Measurements from ENCODE around the gene ETNK2. TPM values are rescaled to one million over a fixed set of nuclear protein-coding genes. Genes with fewer than 3 reads are reported as not detected.

The ETNK2 gene
- total and polyA plus RNA-seq, 2 donors (not counting 1 experiment from before 2014, with no cell fraction given) = 0.49 to 2.8 TPM

GRCh38 chr1:204094856-204095634 is 56.8 kb downstream of the ETNK2 start:
- no peak overlapping the region for H3K4me2 ChIP-seq (replicated peaks; ENCODE audit: low read depth, low read length, poor library complexity, severe bottlenecking)
- Mint-ChIP-seq H3K27me3 (peaks cover 18% of the 10 kb centered on the region), H3K27ac (no peak overlapping the region), H3K4me3 (no peak overlapping the region), H3K4me1 (no peaks in the 10 kb centered on the region), H3K9me3 (ENCODE audit: insufficient read depth) (no peaks in the 10 kb centered on the region)
- WGBS (ENCODE audit: insufficient coverage) = 90% methylated on average over 12 of the region's 15 CpGs
- H4K20me1 ChIP-seq (ENCODE audit: control insufficient read depth, insufficient read depth, low read length, poor library complexity, severe bottlenecking) = no peaks in the 10 kb centered on the region
- ChIA-PET CTCF (no interaction called here), POLR2A (no interaction called here)
- peaks cover 0 to 2% (median 0%) of the 10 kb centered on the region in 4 experiments for H3K27me3 ChIP-seq (replicated peaks in 1 of 4; ENCODE audit: control extremely low read depth in 1 of 4, control insufficient read depth in 3 of 4, insufficient read depth in 4 of 4, low read length in 3 of 4)
- no peaks in the 10 kb centered on the region for H3K36me3 ChIP-seq (replicated peaks in 1 of 2; ENCODE audit: control extremely low read depth in 1 of 2, control insufficient read depth in 1 of 2, extremely low read depth in 1 of 2, insufficient read depth in 2 of 2, low read length in 1 of 2)
- TF ChIP-seq EZH2 (IDR thresholded peaks at IDR 0.05; ENCODE audit: borderline replicate concordance, insufficient read depth, low read depth, low read length, poor library complexity, severe bottlenecking) = no peak
- TF ChIP-seq CTCF (IDR thresholded peaks at IDR 0.05) = no peak
- H3K27ac ChIP-seq (ENCODE audit: low read length in 2 of 2) = no peak overlapping the region
- no peaks in the 10 kb centered on the region for H3K79me2 ChIP-seq (ENCODE audit: control insufficient read depth, insufficient read depth, low read length)
- no peak for DNase-seq
- H3K9ac ChIP-seq (ENCODE audit: low read length) = no peak overlapping the region
- ATAC-seq (ENCODE audit: low read depth) = no peak
- intact Hi-C loops (cut with micrococcal nuclease) = no loop called here
- no peak overlapping the region for H2AFZ ChIP-seq (ENCODE audit: insufficient read depth, low read depth, low read length, poor library complexity, severe bottlenecking)
- H3K4me1 ChIP-seq (ENCODE audit: control insufficient read depth in 2 of 2, insufficient read depth in 2 of 2, low read length in 2 of 2) = no peaks in the 10 kb centered on the region
- H3K9me3 ChIP-seq (ENCODE audit: control extremely low read depth in 1 of 3, control insufficient read depth in 2 of 3, insufficient read depth in 1 of 3, low read length in 2 of 3) = no peaks in the 10 kb centered on the region
- H3K4me3 ChIP-seq (ENCODE audit: control extremely low read depth in 1 of 5, extremely low read depth in 1 of 5, insufficient read depth in 1 of 5, low read depth in 2 of 5, low read length in 4 of 5) = no peak overlapping the region

- no peak for ATAC-seq (ENCODE audit: low read depth)
- POLR2A ChIA-PET = no interaction called here
- H3K9me3 ChIP-seq (ENCODE audit: control extremely low read depth in 1 of 3, control insufficient read depth in 2 of 3, insufficient read depth in 1 of 3, low read length in 2 of 3) = no peaks in the 10 kb centered on the region
- no peak for TF ChIP-seq EZH2 (IDR thresholded peaks at IDR 0.05; ENCODE audit: borderline replicate concordance, insufficient read depth, low read depth, low read length, poor library complexity, severe bottlenecking)
- no peak for TF ChIP-seq CTCF (IDR thresholded peaks at IDR 0.05)
- peaks cover 0 to 2% (median 0%) of the 10 kb centered on the region in 4 experiments for H3K27me3 ChIP-seq (replicated peaks in 1 of 4; ENCODE audit: control extremely low read depth in 1 of 4, control insufficient read depth in 3 of 4, insufficient read depth in 4 of 4, low read length in 3 of 4)
- H3K27ac ChIP-seq (ENCODE audit: low read length in 2 of 2) = no peak overlapping the region
- H3K4me1 ChIP-seq (ENCODE audit: control insufficient read depth in 2 of 2, insufficient read depth in 2 of 2, low read length in 2 of 2) = no peaks in the 10 kb centered on the region
- DNase-seq = no peak
- H3K4me3 ChIP-seq (ENCODE audit: control extremely low read depth in 1 of 5, extremely low read depth in 1 of 5, insufficient read depth in 1 of 5, low read depth in 2 of 5, low read length in 4 of 5) = no peak overlapping the region
- no peak overlapping the region for H3K9ac ChIP-seq (ENCODE audit: low read length)
- H3K27me3 Mint-ChIP-seq = peaks cover 18% of the 10 kb centered on the region
- no peak overlapping the region for H3K4me2 ChIP-seq (replicated peaks; ENCODE audit: low read depth, low read length, poor library complexity, severe bottlenecking)
- H3K4me1 Mint-ChIP-seq = no peaks in the 10 kb centered on the region
- 60% methylated on average over 2 of the region's 6 CpGs for WGBS (ENCODE audit: insufficient coverage)
- CTCF ChIA-PET = no interaction called here
- H3K4me3 Mint-ChIP-seq = no peak overlapping the region
- no peaks in the 10 kb centered on the region for H3K36me3 ChIP-seq (replicated peaks in 1 of 2; ENCODE audit: control extremely low read depth in 1 of 2, control insufficient read depth in 1 of 2, extremely low read depth in 1 of 2, insufficient read depth in 2 of 2, low read length in 1 of 2)
- intact Hi-C loops (cut with micrococcal nuclease) = no loop called here
- no peaks in the 10 kb centered on the region for H3K79me2 ChIP-seq (ENCODE audit: control insufficient read depth, insufficient read depth, low read length)
- H3K27ac Mint-ChIP-seq = no peak overlapping the region
- H3K9me3 Mint-ChIP-seq (ENCODE audit: insufficient read depth) = no peaks in the 10 kb centered on the region
- H2AFZ ChIP-seq (ENCODE audit: insufficient read depth, low read depth, low read length, poor library complexity, severe bottlenecking) = no peak overlapping the region
- H4K20me1 ChIP-seq (ENCODE audit: control insufficient read depth, insufficient read depth, low read length, poor library complexity, severe bottlenecking) = no peaks in the 10 kb centered on the region
Measured at GRCh38 chr1:204094313-204094729, 57.5 kb downstream of the ETNK2 start.
